ENCODE data around the gene TOMM6. TPM values are rescaled to one million over a fixed set of nuclear protein-coding genes. Genes with fewer than 3 reads are reported as not detected.

TOMM6 gene
- total RNA-seq, 1 experiment from 2014 or later = 142 TPM

- ATAC-seq (no peak), DNase-seq (no peak)
- Histone ChIP-seq H3K9me3 (ENCODE audit: low read length) (no peaks in the 10 kb centered on the region), H3K79me2 (ENCODE audit: low read length) (no peaks in the 10 kb centered on the region), H2AFZ (ENCODE audit: low read length) (no peak overlapping the region), H3K4me3 (ENCODE audit: low read length) (no peak overlapping the region), H3K4me2 (ENCODE audit: low read length) (no peak overlapping the region), H3K9ac (ENCODE audit: low read length) (no peak overlapping the region), H3K4me1 (ENCODE audit: insufficient read depth, low read length) (no peaks in the 10 kb centered on the region), H4K20me1 (ENCODE audit: low read length) (no peaks in the 10 kb centered on the region), H3K9me2 (replicated peaks; ENCODE audit: low read length) (no peaks in the 10 kb centered on the region), H3K27me3 (ENCODE audit: low read length) (no peaks in the 10 kb centered on the region), H3F3A (ENCODE audit: low read length, unreplicated experiment) (no peaks in the 10 kb centered on the region), H3K36me3 (ENCODE audit: low read depth, low read length) (no peaks in the 10 kb centered on the region), H3K27ac (ENCODE audit: low read length) (no peak overlapping the region)
- ChIA-PET POLR2A (ENCODE audit: unreplicated experiment) (no interaction called here), CTCF (no interaction called here)
- no peak for TF ChIP-seq CTCF (conservative IDR thresholded peaks at IDR 0.05; ENCODE audit: low read depth, low read length)
- no peak for TF ChIP-seq EZH2 (IDR thresholded peaks at IDR 0.05; ENCODE audit: low read length, unreplicated experiment)
- TF ChIP-seq EZH2phosphoT487 (IDR thresholded peaks at IDR 0.05; ENCODE audit: borderline replicate concordance, low read length) = no peak
- intact Hi-C loops (cut with micrococcal nuclease) = no loop called here
- BruUV-seq (replicated peaks) = no TSS peak
Measured at GRCh38 chr6:41836660-41837052, 49.2 kb downstream of the TOMM6 start.

Other genes starting within 250 kb of the TOMM6 start
- 6.7 and 15.5 TPM in 2 replicates for gene FOXP4, start 241.3 kb upstream of the TOMM6 start, total RNA-seq (2014; rRNA removed)
- gene MDFI, start 149.2 kb upstream of the TOMM6 start, total RNA-seq (2014; rRNA removed) = 96.4 and 113 TPM in 2 replicates
- gene TFEB, start 52.1 kb upstream of the TOMM6 start, total RNA-seq (2014; rRNA removed) = 4.2 and 5.5 TPM in 2 replicates
- gene PGC, start 40.3 kb upstream of the TOMM6 start, total RNA-seq (2014; rRNA removed) = not detected in 2 replicates
- gene FRS3, start 7.8 kb upstream of the TOMM6 start, total RNA-seq (2014; rRNA removed) = 3.9 and 4.3 TPM in 2 replicates
- gene PRICKLE4, start 6.9 kb upstream of the TOMM6 start, total RNA-seq (2014; rRNA removed) = 0.26 and 1.7 TPM in 2 replicates
- gene USP49, start 107.7 kb downstream of the TOMM6 start, total RNA-seq (2014; rRNA removed) = 2.3 and 5.7 TPM in 2 replicates
- 27.5 and 28.5 TPM in 2 replicates for gene MED20, start 133.4 kb downstream of the TOMM6 start, total RNA-seq (2014; rRNA removed)
- gene BYSL, start 133.8 kb downstream of the TOMM6 start, total RNA-seq (2014; rRNA removed) = 46.5 and 84.1 TPM in 2 replicates
- 44.7 and 49.9 TPM in 2 replicates for gene CCND3, start 154.1 kb downstream of the TOMM6 start, total RNA-seq (2014; rRNA removed)